ENCODE measurements around the gene CHMP6.

Gene CHMP6

GRCh38 chr17:81039854-81040758, 48.5 kb downstream of the CHMP6 start:
- in situ Hi-C loops (cut with MboI; ENCODE audit: low sequenced_read_pairs) = no loop called here

- in situ Hi-C loops (cut with MboI; ENCODE audit: low sequenced_read_pairs) = no loop called here
Observed at GRCh38 chr17:81040791-81041337, 49.2 kb downstream of the CHMP6 start.

- in situ Hi-C loops (cut with MboI; ENCODE audit: low sequenced_read_pairs) = no loop called here
Observed at GRCh38 chr17:81042606-81043005, 51.0 kb downstream of the CHMP6 start.

- in situ Hi-C loops (cut with MboI; ENCODE audit: low sequenced_read_pairs) = no loop called here
Observed at GRCh38 chr17:81043319-81043724, 51.7 kb downstream of the CHMP6 start.

- in situ Hi-C loops (cut with MboI; ENCODE audit: low sequenced_read_pairs) = no loop called here
Observed at GRCh38 chr17:81043725-81044427, 52.2 kb downstream of the CHMP6 start.

- in situ Hi-C loops (cut with MboI; ENCODE audit: low sequenced_read_pairs) = no loop called here
Observed at GRCh38 chr17:81044428-81044763, 52.8 kb downstream of the CHMP6 start.

- in situ Hi-C loops (cut with MboI; ENCODE audit: low sequenced_read_pairs) = no loop called here
Observed at GRCh38 chr17:81044764-81045589, 53.3 kb downstream of the CHMP6 start.

GRCh38 chr17:81045590-81046095, 54.0 kb downstream of the CHMP6 start:
- in situ Hi-C loops (cut with MboI; ENCODE audit: low sequenced_read_pairs) = no loop called here

GRCh38 chr17:81046132-81046769, 54.6 kb downstream of the CHMP6 start:
- in situ Hi-C loops (cut with MboI; ENCODE audit: low sequenced_read_pairs) = no loop called here

- in situ Hi-C loops (cut with MboI; ENCODE audit: low sequenced_read_pairs) = no loop called here
Observed at GRCh38 chr17:81046770-81047359, 55.2 kb downstream of the CHMP6 start.

- in situ Hi-C loops (cut with MboI; ENCODE audit: low sequenced_read_pairs) = no loop called here
Observed at GRCh38 chr17:81048827-81049371, 57.3 kb downstream of the CHMP6 start.

GRCh38 chr17:81049372-81049911, 57.8 kb downstream of the CHMP6 start:
- in situ Hi-C loops (cut with MboI; ENCODE audit: low sequenced_read_pairs) = no loop called here
